Neural progenitor cell (in vitro differentiated cells): Measurements from ENCODE around the gene TTC21B. TPM values are rescaled to one million over a fixed set of nuclear protein-coding genes. Genes with fewer than 3 reads are reported as not detected.

Source experiments
- DNase-seq: peaks from one replicate; pipeline ENCODE4 v3.0.0-alpha.2; 2016; ENCODE audit warnings: low spot score
- H2AFZ ChIP-seq: fragments of 200-600 bp; sonication (generic); replicated peaks from 2 replicates; pipeline ENCODE4 v1.6.1; 2016; ENCODE audit warnings: antibody characterized with exemption
- H3F3A ChIP-seq: fragments of 200-600 bp; sonication (generic); 2 replicates; pipeline ENCODE4 v1.6.1; 2016; ENCODE audit warnings: antibody characterized with exemption, low read depth
- H3K27ac ChIP-seq: fragments of 200-600 bp; sonication (generic); 2 replicates; pipeline ENCODE4 v1.5.1; 2016; ENCODE audit warnings: mild to moderate bottlenecking
- H3K27me3 ChIP-seq: fragments of 200-600 bp; sonication (generic); 2 replicates; pipeline ENCODE4 v1.6.1; 2016; ENCODE audit warnings: mild to moderate bottlenecking, moderate library complexity
- H3K36me3 ChIP-seq: fragments of 200-600 bp; sonication (generic); 2 replicates; pipeline ENCODE4 v1.5.1; 2016
- H3K4me1 ChIP-seq: fragments of 200-600 bp; sonication (generic); 2 replicates; pipeline ENCODE4 v1.6.1; 2016; ENCODE audit warnings: mixed run types
- H3K4me2 ChIP-seq: fragments of 200-600 bp; sonication (generic); 2 replicates; pipeline ENCODE4 v1.6.1; 2016
- H3K4me3 ChIP-seq: fragments of 200-600 bp; sonication (generic); 2 replicates; pipeline ENCODE4 v1.5.1; 2016
- H3K79me2 ChIP-seq: fragments of 200-600 bp; sonication (generic); 2 replicates; pipeline ENCODE4 v1.6.1; 2016; ENCODE audit warnings: low read depth
- H3K9ac ChIP-seq: fragments of 200-600 bp; sonication (generic); 2 replicates; pipeline ENCODE4 v1.6.1; 2016
- H3K9me3 ChIP-seq: fragments of 200-600 bp; sonication (generic); 2 replicates; pipeline ENCODE4 v1.5.1; 2016; ENCODE audit warnings: low read depth
- H4K20me1 ChIP-seq: fragments of 200-600 bp; sonication (generic); 2 replicates; pipeline ENCODE4 v1.6.1; 2016; ENCODE audit warnings: low read depth
- H3K27ac Mint-ChIP-seq: 3 replicates; pipeline ENCODE4 v1.8.0; 2021; ENCODE audit warnings: mixed read lengths
- H3K27me3 Mint-ChIP-seq: 2 replicates; pipeline ENCODE4 v1.8.0; 2022; ENCODE audit warnings: low read depth, mild to moderate bottlenecking, inconsistent platforms, moderate library complexity, mixed read lengths; ENCODE audit not compliant: insufficient read depth
- H3K36me3 Mint-ChIP-seq: 3 replicates; pipeline ENCODE4 v1.8.0; 2021; ENCODE audit warnings: mixed read lengths
- H3K4me1 Mint-ChIP-seq: 3 replicates; pipeline ENCODE4 v1.8.0; 2021; ENCODE audit warnings: mixed read lengths
- H3K4me3 Mint-ChIP-seq: 3 replicates; pipeline ENCODE4 v1.8.0; 2021; ENCODE audit warnings: mild to moderate bottlenecking, moderate library complexity, mixed read lengths
- H3K9me3 Mint-ChIP-seq: 3 replicates; pipeline ENCODE4 v1.8.0; 2020; ENCODE audit warnings: mixed read lengths
- CTCF ChIP-seq: fragments of 200-600 bp; sonication (generic); IDR thresholded peaks from 2 replicates; pipeline ENCODE4 v1.5.1; 2017; ENCODE audit warnings: antibody characterized with exemption, mild to moderate bottlenecking
- EZH2 ChIP-seq: fragments of 200-600 bp; sonication (generic); IDR thresholded peaks from 2 replicates; pipeline ENCODE4 v1.6.1; 2017; ENCODE audit warnings: antibody characterized with exemption, mild to moderate bottlenecking, moderate library complexity
- EZH2phosphoT487 ChIP-seq: fragments of 200-600 bp; sonication (generic); IDR thresholded peaks from 2 replicates; pipeline ENCODE4 v1.6.1; 2017; ENCODE audit warnings: antibody characterized with exemption
- total RNA-seq: library from RNA; depleted of rRNA; stranded (reverse); fragments of >200 nt; gene quantifications from 2 replicates; pipeline ENCODE4 v1.2.3, GENCODE V29; 2015; ENCODE audit warnings: low replicate concordance

TTC21B gene
- total RNA-seq, 1 donor from 2014 or later, result 46.9 TPM

DNA sequence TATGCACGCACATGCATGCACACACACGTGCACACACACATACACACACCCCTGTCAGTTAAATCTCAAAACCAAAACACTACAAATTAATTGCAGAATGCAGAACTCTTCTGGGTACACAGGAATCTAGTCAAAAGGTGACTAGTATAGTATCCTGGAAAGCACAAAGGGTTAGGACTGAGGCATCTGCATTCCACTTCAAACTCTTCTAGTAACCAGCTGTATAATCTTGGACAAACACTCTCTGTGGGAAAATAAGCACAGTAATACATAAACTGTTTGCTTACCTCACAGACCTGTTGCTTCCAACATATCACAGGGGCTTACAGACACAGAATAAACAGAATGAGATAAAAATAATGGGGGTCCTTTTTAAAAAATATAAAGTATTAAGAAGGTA, 49.1 kb downstream of the TTC21B start:
- Histone ChIP-seq H3K4me2 (no peak overlapping the region), H3F3A (no peaks in the 10 kb centered on the region), H3K9ac (no peak overlapping the region), H3K9me3 (no peaks in the 10 kb centered on the region), H3K79me2 (no peaks in the 10 kb centered on the region), H4K20me1 (no peaks in the 10 kb centered on the region), H3K27ac (no peak overlapping the region), H3K36me3 (no peaks in the 10 kb centered on the region), H2AFZ (no peak overlapping the region), H3K4me3 (no peak overlapping the region), H3K27me3 (no peaks in the 10 kb centered on the region), H3K4me1 (no peaks in the 10 kb centered on the region)
- TF ChIP-seq EZH2 (no peak), CTCF (no peak), EZH2phosphoT487 (no peak)
- peaks cover 9% of the 10 kb centered on the region for H3K4me1 Mint-ChIP-seq
- no peak for DNase-seq
- H3K36me3 Mint-ChIP-seq, result peaks cover 23% of the 10 kb centered on the region
- no peak overlapping the region for H3K27ac Mint-ChIP-seq
- H3K9me3 Mint-ChIP-seq, result no peaks in the 10 kb centered on the region
- H3K27me3 Mint-ChIP-seq, result no peaks in the 10 kb centered on the region
- H3K4me3 Mint-ChIP-seq, result no peak overlapping the region

GRCh38 chr2:165903406-165903805, 50.2 kb downstream of the TTC21B start:
- no peaks in the 10 kb centered on the region for H3K79me2 ChIP-seq
- Mint-ChIP-seq H3K36me3 (peaks cover 27% of the 10 kb centered on the region), H3K27me3 (no peaks in the 10 kb centered on the region), H3K4me1 (peaks cover 18% of the 10 kb centered on the region), H3K27ac (no peak overlapping the region), H3K9me3 (no peaks in the 10 kb centered on the region), H3K4me3 (no peak overlapping the region)
- no peaks in the 10 kb centered on the region for H3K4me1 ChIP-seq
- no peak overlapping the region for H3K4me3 ChIP-seq
- no peak overlapping the region for H3K9ac ChIP-seq
- DNase-seq, result no peak
- no peaks in the 10 kb centered on the region for H3K9me3 ChIP-seq
- peaks cover 3% of the 10 kb centered on the region for H3K36me3 ChIP-seq
- H2AFZ ChIP-seq, result no peak overlapping the region
- no peak overlapping the region for H3K27ac ChIP-seq
- H4K20me1 ChIP-seq, result no peaks in the 10 kb centered on the region
- no peaks in the 10 kb centered on the region for H3K27me3 ChIP-seq
- no peak overlapping the region for H3K4me2 ChIP-seq
- H3F3A ChIP-seq, result no peaks in the 10 kb centered on the region
- TF ChIP-seq EZH2, result no peak
- TF ChIP-seq CTCF, result no peak
- TF ChIP-seq EZH2phosphoT487, result no peak

DNA sequence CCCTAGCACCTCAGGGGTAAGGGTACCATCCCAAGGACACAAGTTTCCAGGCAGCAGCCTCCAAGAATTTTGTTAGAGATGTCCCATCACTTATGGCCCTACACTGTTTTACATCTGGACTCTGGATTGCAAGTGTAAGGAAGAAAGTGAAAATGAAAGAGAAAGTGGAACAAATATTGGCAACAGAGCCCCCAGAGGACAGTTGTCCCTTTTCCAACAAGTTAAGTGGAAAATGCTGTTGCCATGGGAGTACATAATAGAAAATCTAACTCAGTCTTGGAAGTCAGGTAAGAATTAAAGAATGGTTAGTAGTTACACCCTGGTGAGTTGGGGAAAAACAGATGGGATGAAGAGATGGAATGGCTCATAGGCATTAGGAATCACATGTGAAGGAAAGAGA, 50.6 kb downstream of the TTC21B start:
- Mint-ChIP-seq H3K36me3 (peaks cover 32% of the 10 kb centered on the region), H3K27me3 (no peaks in the 10 kb centered on the region), H3K4me1 (peaks cover 22% of the 10 kb centered on the region), H3K9me3 (no peaks in the 10 kb centered on the region), H3K4me3 (no peak overlapping the region), H3K27ac (no peak overlapping the region)
- no peaks in the 10 kb centered on the region for H3F3A ChIP-seq
- no peaks in the 10 kb centered on the region for H3K27me3 ChIP-seq
- no peak for DNase-seq
- H3K4me1 ChIP-seq, result no peaks in the 10 kb centered on the region
- H3K4me2 ChIP-seq, result no peak overlapping the region
- no peak overlapping the region for H3K4me3 ChIP-seq
- no peaks in the 10 kb centered on the region for H4K20me1 ChIP-seq
- no peak overlapping the region for H3K9ac ChIP-seq
- H3K9me3 ChIP-seq, result no peaks in the 10 kb centered on the region
- no peak for TF ChIP-seq EZH2
- no peak for TF ChIP-seq CTCF
- TF ChIP-seq EZH2phosphoT487, result no peak
- no peak overlapping the region for H3K27ac ChIP-seq
- peaks cover 3% of the 10 kb centered on the region for H3K36me3 ChIP-seq
- no peaks in the 10 kb centered on the region for H3K79me2 ChIP-seq
- no peak overlapping the region for H2AFZ ChIP-seq
